Activated T-helper 2 cell treated with anti-CD3 and anti-CD28 coated beads, Interferon-gamma antibody, Interleukin-2, Interleukin-4, amounts not matched to agents 10 μg/mL and 5 μg/mL and 100 μg/mL, durations not matched to agents 14 hours and 24 hours and 36 hours (primary cell): Measurements from ENCODE around the gene ACADVL. TPM values are rescaled to one million over a fixed set of nuclear protein-coding genes. Genes with fewer than 3 reads are reported as not detected.
"Not testable (repeated sequence)": the region's sequence is repeated elsewhere in the genome, so short reads cannot be mapped to it uniquely, and the experiment has no call there.

Experiments
- DNase-seq: peaks from one replicate; pipeline ENCODE4 v3.0.0; 2021; ENCODE audit warnings: low spot score
- H3K27ac Mint-ChIP-seq: one replicate; pipeline ENCODE4 v1.8.0; 2021; ENCODE audit warnings: mixed read lengths
- H3K27me3 Mint-ChIP-seq: one replicate; pipeline ENCODE4 v1.8.0; 2021; ENCODE audit warnings: low read depth, mixed read lengths
- H3K36me3 Mint-ChIP-seq: one replicate; pipeline ENCODE4 v1.8.0; 2021; ENCODE audit warnings: low read depth, mixed read lengths
- H3K4me1 Mint-ChIP-seq: one replicate; pipeline ENCODE4 v1.8.0; 2021; ENCODE audit warnings: low read depth, mixed read lengths
- H3K4me3 Mint-ChIP-seq: one replicate; pipeline ENCODE4 v1.8.0; 2021; ENCODE audit warnings: low read depth, mild to moderate bottlenecking, moderate library complexity, mixed read lengths
- H3K9me3 Mint-ChIP-seq: one replicate; pipeline ENCODE4 v1.8.0; 2021; ENCODE audit warnings: mixed read lengths
- intact Hi-C: fragments of 100-400 bp; cut with micrococcal nuclease; formaldehyde crosslinking; loops from one replicate; pipeline ENCODE4 v1.15.1; 2023
- total RNA-seq: library from RNA; stranded (reverse); gene quantifications from 2 replicates; pipeline ENCODE4 v1.2.3, GENCODE V29; 2022

ACADVL gene
- total RNA-seq, 1 donor from 2014 or later: 492 TPM

DNA sequence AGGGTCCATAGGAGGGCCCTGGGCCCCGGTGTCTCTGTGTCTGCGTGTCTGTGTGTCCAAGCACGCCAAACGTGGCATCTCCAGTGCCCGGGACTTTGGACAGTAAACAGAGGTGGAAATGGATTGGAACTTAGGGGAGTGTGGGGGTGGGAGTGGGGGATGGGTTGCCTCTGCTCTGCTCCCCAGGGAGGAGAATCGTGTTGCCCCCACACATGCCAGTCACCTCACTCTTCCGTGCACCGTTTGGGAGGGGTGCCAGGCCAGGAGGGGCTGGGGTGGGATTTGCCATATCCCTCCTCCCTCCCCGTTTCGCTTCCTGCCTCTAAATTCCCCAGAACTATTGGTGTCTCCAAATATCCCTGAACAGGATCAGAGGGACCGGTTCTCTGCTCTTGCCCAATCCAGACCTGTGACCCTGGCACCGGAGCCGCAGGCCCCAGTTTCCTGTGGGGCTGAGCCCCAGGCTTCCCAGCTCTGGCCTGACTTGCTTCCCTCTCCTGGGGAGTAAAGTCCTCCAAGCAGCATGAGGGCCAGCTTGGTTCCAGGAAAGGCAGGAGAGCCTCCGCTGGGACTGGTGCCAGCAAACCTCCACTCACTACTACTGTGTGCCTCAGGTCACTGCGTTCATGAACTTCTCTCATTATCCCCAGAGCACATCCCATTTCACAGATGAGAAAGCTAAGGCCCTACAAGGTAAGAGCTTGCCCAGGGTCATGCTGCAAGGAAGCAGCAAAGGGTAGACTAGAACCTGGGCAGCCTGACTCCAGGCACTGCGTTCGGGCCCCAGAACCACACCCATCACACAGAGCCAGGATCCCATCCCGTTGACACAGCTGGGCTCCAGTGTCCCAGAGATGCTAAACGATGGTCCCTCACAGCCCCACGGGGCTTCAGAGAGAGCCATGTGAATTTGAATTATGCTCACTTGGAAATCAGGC lies 40.2 kb upstream of the ACADVL start, which contains the start of gene ASGR1:
Gene ASGR1, minus strand, starts transcription at position 54 of the 938 bp plus-strand sequence. CDS start 807 bp downstream, outside the sequence.
- no peak for DNase-seq
- no peaks in the 10 kb centered on the region for H3K36me3 Mint-ChIP-seq
- H3K4me3 Mint-ChIP-seq: peak within 1 kb of the TSS; percentile 64
- H3K27me3 Mint-ChIP-seq: peaks cover 7% of the 10 kb centered on the region
- peaks cover 9% of the 10 kb centered on the region for H3K4me1 Mint-ChIP-seq
- no peak within 1 kb of the TSS for H3K27ac Mint-ChIP-seq
- H3K9me3 Mint-ChIP-seq: no peaks in the 10 kb centered on the region
- intact Hi-C loops: no loop called here

DNA sequence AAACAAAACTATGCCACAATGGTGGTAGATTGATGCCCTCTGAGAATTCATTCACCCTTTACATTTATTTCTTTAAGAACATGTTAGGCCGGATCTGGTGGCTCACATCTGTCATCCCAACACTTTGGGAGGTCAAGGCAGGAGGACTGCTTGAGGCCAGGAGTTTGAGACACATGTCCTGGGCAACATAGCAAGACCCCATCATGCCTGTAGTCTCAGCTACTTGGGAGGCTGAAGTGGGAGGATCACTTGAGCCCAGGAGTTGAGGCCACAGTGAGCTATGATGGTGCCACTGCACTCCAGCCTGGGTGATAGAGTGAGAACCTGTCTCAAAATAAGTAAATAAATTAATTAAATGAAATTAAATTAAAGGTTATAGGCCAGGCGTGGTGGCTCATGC lies 37.6 kb upstream of the ACADVL start:
- DNase-seq, H3K36me3 Mint-ChIP-seq, H3K27ac Mint-ChIP-seq, H3K9me3 Mint-ChIP-seq, H3K4me3 Mint-ChIP-seq, H3K4me1 Mint-ChIP-seq, intact Hi-C loops, H3K27me3 Mint-ChIP-seq: not testable (repeated sequence)

DNA sequence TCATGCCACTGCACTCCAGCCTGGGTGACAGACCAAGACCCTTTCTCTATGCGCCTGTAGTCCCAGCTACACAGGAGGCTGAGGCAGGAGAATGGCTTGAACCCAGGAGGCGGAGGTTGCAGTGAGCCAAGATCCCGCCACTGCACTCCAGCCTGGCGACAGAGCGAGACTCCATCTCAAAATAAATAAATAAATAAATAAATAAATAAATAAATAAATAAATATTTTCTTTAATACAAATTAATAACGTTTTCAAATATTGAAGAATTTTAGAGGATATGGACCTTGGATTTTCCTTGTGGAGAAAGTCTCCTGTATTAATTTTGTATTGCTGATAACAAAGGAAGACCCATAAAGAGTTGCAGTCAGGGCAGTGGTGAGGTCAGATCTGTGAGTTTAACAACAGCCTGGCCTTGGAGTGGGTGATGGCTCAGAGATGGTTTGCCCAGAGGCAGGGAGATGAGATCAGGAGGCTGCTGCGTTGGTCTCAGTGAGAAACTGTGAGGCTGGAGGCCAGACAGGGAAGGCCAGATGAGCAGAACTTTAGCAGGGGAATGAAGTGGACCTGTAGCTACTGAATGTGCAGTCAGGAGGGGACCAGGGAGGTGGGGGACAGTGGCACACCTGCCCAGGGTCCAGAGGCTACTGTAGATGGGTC lies 36.2 kb upstream of the ACADVL start:
- intact Hi-C loops: no loop called here
- H3K36me3 Mint-ChIP-seq: no peaks in the 10 kb centered on the region
- H3K27me3 Mint-ChIP-seq: no peaks in the 10 kb centered on the region
- H3K4me1 Mint-ChIP-seq: no peaks in the 10 kb centered on the region
- H3K27ac Mint-ChIP-seq: no peak overlapping the region
- no peak overlapping the region for H3K4me3 Mint-ChIP-seq
- H3K9me3 Mint-ChIP-seq: no peaks in the 10 kb centered on the region
- no peak for DNase-seq

DNA sequence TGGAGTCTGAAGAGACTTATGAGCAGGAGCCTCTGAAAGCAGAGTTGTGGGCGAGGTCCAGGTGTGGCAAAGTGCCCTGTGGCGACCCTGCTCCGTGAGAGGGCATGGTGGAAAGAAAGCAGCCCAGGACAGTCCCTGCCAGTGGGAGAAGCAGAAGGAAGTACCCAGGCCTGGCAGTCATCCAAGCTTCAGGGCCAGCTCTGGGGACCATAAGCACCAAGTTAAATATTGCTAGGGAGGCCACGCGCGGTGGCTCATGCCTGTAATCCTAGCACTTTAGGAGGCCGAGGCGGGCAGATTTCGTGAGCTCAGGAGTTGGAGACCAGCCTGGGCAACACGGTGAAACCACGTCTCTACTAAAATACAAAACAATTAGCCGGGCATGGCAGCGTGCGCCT lies 35.6 kb upstream of the ACADVL start:
- no peak for DNase-seq
- Mint-ChIP-seq H3K36me3 (no peaks in the 10 kb centered on the region), H3K27me3 (no peaks in the 10 kb centered on the region), H3K27ac (no peak overlapping the region), H3K9me3 (no peaks in the 10 kb centered on the region), H3K4me1 (no peaks in the 10 kb centered on the region), H3K4me3 (no peak overlapping the region)
- intact Hi-C loops: no loop called here

DNA sequence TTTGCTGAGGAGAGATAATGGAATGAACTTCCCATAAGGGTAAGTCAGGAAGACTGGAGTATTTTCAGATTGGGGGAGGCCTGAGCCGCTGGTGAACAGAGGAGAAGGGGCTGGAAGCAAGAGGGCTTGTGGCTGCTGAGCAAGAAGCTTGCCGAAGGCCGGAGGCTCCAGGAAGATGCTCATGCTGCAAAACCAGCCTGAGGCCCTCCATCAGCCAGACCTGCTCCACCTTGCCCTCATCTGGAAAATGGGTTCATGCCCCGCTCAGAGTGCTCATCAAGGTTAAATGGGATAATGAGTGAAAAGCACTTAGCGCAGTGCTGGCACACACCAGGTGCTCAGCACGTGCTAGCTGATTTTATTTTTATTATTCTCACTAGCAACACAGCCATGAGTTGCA lies 35.1 kb upstream of the ACADVL start:
- H3K9me3 Mint-ChIP-seq: no peaks in the 10 kb centered on the region
- no peaks in the 10 kb centered on the region for H3K36me3 Mint-ChIP-seq
- H3K4me1 Mint-ChIP-seq: no peaks in the 10 kb centered on the region
- DNase-seq: no peak
- intact Hi-C loops: no loop called here
- no peaks in the 10 kb centered on the region for H3K27me3 Mint-ChIP-seq
- no peak overlapping the region for H3K4me3 Mint-ChIP-seq
- H3K27ac Mint-ChIP-seq: no peak overlapping the region

DNA sequence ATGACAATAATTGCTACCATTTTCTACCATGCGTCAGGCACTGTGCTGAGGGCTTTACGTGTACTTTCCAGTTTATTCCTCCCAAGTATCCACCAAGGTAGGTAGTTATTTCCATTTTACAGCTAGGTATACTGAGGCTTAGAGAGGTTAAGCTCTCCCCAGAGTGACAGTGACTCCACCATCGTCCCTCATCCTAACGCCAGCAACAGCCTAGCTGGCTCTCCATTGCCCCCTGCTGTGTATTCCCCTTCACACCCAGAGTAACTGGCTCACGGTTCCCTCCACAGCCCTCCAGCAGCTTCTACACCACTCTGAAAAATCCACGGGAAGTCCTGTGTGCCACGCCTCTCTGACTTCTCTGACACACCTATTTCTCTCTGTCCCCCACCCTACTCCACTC lies 33.5 kb upstream of the ACADVL start:
- no peaks in the 10 kb centered on the region for H3K27me3 Mint-ChIP-seq
- H3K9me3 Mint-ChIP-seq: no peaks in the 10 kb centered on the region
- no peak for DNase-seq
- H3K27ac Mint-ChIP-seq: no peak overlapping the region
- no peaks in the 10 kb centered on the region for H3K4me1 Mint-ChIP-seq
- no peak overlapping the region for H3K4me3 Mint-ChIP-seq
- no peaks in the 10 kb centered on the region for H3K36me3 Mint-ChIP-seq
- intact Hi-C loops: no loop called here

DNA sequence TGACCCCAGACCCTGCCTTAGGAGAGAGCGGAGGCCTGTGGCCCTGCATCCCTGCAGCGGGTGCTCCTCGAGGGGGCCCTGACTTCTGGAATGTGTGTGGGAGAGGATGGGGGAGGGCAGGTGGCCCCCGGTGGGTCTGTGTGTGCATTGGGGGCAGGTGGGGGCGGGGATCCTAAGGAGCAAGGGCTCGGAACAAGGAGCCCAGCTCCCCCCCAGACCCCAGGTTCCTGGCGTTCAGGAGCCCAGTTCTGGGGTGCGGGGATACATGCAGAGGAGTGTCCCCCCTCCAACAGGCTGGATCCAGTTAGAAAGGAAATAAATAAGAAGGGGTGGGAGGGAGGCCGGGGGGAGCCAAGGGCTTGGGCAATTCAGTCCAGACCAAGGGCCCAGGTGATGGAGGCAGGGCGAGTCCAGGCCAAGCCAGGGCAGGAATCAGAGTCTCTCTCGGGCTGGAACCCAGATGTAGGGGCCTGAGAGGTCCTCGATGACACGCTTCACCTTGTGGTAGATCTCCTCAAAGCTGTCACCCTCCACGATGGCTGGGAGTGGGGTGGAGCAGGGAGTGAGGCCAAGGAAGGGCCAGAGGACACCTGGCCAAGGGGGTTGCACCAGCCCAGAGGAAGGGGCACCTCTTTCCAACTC lies 29.3 kb upstream of the ACADVL start:
- Mint-ChIP-seq H3K27me3 (no peaks in the 10 kb centered on the region), H3K27ac (no peak overlapping the region), H3K4me1 (no peaks in the 10 kb centered on the region), H3K36me3 (no peaks in the 10 kb centered on the region), H3K9me3 (no peaks in the 10 kb centered on the region), H3K4me3 (no peak overlapping the region)
- intact Hi-C loops: no loop called here
- DNase-seq: no peak

DNA sequence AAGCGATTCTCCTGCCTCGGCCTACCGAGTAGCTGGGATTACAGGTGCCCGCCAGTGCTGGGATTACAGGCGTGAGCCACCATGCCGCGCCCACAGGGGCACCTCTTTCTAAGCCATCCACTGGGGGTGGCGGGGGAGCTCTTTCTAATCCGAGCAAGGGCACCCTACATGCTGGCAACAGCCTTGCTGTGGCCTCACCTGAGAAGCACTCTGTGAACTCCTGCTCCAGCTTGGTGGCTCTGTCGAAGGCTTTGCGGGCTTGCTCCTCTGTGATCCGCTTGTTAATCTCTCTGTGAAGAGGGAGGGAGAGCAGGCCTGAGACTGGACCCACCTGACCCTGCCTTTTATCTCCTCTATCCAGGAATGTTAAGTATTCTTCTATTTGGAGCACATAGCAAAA lies 28.7 kb upstream of the ACADVL start:
- H3K36me3 Mint-ChIP-seq: no peaks in the 10 kb centered on the region
- intact Hi-C loops: no loop called here
- no peaks in the 10 kb centered on the region for H3K27me3 Mint-ChIP-seq
- DNase-seq: no peak
- no peak overlapping the region for H3K4me3 Mint-ChIP-seq
- H3K27ac Mint-ChIP-seq: no peak overlapping the region
- no peaks in the 10 kb centered on the region for H3K4me1 Mint-ChIP-seq
- no peaks in the 10 kb centered on the region for H3K9me3 Mint-ChIP-seq

DNA sequence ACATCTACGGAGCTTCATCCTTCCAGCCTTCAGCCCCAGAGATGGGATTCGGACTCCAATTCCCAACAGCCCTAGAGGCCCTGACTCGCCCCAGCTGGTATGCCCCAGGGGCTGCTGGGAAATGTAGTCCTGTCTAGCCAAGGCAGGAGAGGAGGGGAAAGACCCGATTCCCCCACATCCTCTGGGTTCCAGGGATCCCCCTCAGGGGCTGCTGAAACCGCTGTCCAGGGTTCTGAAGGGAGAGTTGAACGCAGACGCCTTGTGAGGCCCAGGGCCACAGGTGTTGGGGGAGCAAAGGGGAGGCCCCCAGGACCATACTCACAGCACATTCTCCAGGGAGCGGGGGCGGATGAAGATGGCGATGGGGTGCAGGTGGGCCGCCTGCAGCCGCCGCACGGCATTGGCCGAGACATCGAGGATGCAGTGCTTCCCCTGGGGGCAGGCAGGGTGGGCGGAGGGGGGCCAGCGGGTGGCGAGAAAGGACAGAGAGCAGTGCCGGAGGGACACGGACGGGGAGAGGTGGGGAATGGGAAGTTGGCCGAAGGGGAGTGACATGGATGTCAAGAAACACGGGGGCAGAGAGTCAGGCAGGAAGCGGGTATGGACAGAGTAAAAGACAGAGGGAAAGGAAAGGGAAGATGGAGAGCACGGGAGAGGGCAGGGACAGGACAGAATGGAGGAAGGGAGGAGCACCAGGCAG lies 28.0 kb upstream of the ACADVL start:
- no peak for DNase-seq
- Mint-ChIP-seq H3K4me1 (no peaks in the 10 kb centered on the region), H3K27ac (no peak overlapping the region)

DNA sequence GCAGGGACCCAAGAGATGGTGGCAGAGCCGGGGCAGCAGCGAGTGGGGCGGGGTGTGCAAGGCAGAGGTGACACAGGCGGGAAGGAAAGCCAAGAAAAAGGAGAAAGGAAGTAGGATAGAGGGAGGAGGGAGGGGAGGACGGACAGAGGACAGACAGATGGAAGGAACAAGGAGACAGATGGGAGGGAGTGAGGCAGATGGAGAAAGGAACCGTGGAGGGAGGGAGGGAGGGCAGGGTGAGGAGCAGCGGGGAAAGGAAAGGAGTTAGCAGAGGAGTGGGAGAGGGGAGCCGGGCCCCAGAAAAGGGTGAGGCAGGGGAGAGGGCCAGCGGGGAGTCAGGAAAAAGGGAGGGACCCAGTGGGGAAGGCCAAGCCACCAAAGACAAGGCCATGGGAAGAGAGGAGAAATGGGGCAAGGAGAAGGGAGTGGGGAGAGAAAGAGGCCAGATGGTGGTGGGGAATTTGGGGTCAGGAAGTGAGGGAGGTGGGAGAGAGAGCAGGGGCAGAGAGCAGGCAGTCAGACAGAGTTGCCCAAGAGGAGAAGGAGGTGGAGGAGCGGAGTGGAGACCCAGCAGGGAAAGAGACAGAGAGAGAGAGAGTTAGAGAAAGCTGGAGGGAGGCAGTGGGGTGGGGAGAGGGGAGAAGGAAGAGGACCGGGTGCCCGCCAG lies 27.3 kb upstream of the ACADVL start:
- Mint-ChIP-seq H3K4me1 (no peaks in the 10 kb centered on the region), H3K36me3 (no peaks in the 10 kb centered on the region), H3K9me3 (no peaks in the 10 kb centered on the region), H3K27ac (no peak overlapping the region), H3K27me3 (no peaks in the 10 kb centered on the region), H3K4me3 (no peak overlapping the region)
- intact Hi-C loops: no loop called here
- DNase-seq: no peak

More for the DNA sequence above, 28.0 kb upstream of the ACADVL start:
- no peaks in the 10 kb centered on the region for H3K9me3 Mint-ChIP-seq
- H3K27me3 Mint-ChIP-seq: no peaks in the 10 kb centered on the region
- intact Hi-C loops: no loop called here
- H3K36me3 Mint-ChIP-seq: no peaks in the 10 kb centered on the region
- no peak overlapping the region for H3K4me3 Mint-ChIP-seq

DNA sequence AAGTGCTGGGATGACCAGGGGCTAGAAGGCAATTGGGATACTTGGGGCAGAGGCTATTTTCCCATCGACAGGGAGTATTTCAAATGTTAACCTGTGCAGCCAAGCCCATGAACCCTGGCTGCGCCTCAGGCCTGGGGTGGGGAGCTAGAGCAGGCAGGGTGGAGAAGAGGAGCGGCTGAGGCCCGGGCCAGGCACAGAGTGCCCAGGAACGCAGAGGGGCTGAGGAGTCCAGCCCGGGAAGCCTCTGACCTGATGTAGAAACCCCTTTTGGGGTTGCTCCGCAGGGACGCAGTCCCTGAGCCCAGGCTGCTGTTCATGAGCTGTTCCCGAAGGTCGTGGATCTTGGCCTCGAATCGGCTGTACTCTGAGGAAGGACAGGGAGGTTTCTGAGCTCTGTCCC lies 23.8 kb upstream of the ACADVL start:
- Mint-ChIP-seq H3K4me1 (no peaks in the 10 kb centered on the region), H3K36me3 (no peaks in the 10 kb centered on the region), H3K9me3 (no peaks in the 10 kb centered on the region), H3K27ac (no peak overlapping the region), H3K4me3 (no peak overlapping the region), H3K27me3 (no peaks in the 10 kb centered on the region)
- no peak for DNase-seq
- intact Hi-C loops: no loop called here

DNA sequence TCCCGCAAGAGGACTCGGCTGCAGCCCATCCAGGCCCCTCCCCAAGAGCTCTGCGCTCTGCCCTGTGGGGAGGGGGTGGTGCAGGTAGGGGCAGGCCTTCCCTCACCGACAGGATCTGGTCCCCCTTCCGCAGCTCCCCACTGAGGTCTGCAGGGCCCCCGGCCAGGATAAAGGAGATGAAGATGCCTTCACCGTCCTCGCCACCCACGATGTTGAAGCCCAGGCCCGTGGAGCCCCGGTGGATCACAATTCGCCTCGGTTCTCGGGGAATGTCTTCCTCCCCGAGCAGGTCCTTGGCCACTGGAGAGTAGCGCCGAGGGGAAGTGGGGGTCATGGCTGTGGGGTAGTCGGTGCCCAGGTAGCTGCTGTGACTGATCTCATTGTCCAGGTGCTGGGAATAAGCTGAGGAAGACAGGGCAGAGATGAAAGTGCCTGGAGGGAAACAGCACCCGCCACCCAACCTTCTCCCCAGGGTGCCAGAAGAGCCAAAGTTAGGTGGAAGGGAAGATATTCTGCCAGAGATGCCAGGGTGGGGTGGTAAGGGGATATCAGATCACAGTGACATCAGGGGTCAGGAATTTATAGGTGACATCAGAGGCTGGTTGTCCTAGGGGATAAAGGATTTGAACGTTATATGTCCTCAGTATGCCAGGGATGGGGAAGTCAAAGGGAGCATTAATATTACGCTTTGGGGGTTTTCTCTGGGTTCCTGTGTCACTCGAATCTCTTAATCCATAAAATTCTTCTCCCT lies 22.9 kb upstream of the ACADVL start:
- Mint-ChIP-seq H3K27ac (no peak overlapping the region), H3K4me3 (no peak overlapping the region), H3K9me3 (no peaks in the 10 kb centered on the region), H3K36me3 (peaks cover 3% of the 10 kb centered on the region), H3K27me3 (no peaks in the 10 kb centered on the region), H3K4me1 (no peaks in the 10 kb centered on the region)
- intact Hi-C loops: no loop called here
- no peak for DNase-seq
